ENCODE data around the gene PEPD.
"Not testable (repeated sequence)": the region's sequence is repeated elsewhere in the genome, so short reads cannot be mapped to it uniquely, and the experiment has no call there.

DNA sequence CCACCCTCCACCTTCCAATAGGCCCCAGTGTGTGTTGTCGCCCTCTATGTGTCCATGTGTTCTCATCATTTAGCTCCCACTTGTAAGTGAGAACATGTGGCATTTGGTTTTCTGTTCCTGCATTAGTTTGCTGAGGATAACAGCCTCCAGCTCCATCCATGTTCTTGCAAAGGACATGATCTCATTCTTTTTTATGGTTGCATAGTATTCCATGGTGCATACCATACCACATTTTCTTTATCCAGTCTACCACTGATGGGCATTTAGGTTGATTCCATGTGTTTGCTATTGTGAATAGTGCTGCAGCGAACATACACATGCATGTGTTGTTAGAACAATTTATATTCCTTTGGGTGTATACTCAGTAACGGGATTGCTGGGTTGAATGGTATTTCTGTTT, 42.0 kb downstream of the PEPD start:
- TF ChIP-seq, protein P1, sequence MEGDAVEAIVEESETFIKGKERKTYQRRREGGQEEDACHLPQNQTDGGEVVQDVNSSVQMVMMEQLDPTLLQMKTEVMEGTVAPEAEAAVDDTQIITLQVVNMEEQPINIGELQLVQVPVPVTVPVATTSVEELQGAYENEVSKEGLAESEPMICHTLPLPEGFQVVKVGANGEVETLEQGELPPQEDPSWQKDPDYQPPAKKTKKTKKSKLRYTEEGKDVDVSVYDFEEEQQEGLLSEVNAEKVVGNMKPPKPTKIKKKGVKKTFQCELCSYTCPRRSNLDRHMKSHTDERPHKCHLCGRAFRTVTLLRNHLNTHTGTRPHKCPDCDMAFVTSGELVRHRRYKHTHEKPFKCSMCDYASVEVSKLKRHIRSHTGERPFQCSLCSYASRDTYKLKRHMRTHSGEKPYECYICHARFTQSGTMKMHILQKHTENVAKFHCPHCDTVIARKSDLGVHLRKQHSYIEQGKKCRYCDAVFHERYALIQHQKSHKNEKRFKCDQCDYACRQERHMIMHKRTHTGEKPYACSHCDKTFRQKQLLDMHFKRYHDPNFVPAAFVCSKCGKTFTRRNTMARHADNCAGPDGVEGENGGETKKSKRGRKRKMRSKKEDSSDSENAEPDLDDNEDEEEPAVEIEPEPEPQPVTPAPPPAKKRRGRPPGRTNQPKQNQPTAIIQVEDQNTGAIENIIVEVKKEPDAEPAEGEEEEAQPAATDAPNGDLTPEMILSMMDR (IDR thresholded peaks at IDR 0.05; ENCODE audit: low read length) = not testable (repeated sequence)
- TF ChIP-seq EZH2 (optimal IDR thresholded peaks at IDR 0.05; ENCODE audit: low read depth, low read length); EZH2phosphoT487 (IDR thresholded peaks at IDR 0.05; ENCODE audit: low read length): not testable (repeated sequence)
